ENCODE results near the gene RXRA.

Gene RXRA

DNA sequence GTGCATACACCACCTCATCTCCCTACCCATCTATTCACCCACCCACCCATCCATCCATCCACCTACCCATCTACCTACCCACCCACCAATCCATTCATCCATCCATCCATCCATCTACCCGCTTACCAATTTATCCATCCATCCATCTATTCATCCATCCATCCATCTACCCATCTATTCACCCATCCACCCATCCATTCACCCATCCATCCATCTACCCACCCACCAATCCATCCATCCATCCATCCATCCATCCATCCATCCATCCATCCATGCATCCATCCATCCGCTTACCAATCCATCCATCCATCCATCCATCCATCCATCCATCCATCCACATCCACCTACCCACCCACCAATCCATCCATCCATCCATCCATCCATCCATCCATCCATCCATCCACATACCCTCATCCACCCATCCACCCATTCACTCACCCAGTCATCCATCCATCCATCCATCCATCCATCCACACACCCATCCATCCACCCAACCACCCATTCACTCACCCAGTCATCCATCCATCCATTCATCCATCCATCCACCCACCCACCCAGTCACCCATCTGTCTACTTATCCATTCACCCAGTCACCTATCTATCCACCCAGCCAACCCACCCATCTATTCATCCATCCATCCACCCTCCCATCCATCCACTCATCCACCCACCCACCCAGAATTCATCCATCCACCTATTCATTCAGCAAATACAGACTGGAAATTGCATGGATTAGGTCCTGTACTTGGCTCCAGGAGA is 125.6 kb downstream of the RXRA start:
- no peak for DNase-seq (ENCODE audit: low spot score)

DNA sequence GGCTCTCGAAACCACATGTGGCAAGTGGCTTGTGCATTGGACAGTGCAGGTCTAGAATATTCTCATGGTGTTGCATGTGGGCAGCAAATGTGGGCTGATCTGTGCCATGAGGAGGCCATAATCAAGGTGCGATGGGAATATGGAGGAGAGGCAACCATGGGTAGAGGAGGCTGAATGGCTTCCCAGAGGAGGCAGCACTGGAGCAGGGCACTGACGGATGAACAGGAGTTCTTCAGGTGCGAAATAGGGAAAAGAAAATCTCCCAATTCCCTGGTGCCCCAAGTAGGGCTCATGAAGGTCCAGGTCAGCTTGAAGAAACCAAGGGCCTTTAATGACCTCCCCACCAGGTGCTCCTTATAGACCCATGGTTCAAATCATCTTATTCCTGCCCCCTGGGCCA is 126.5 kb downstream of the RXRA start:
- no peak for DNase-seq (ENCODE audit: low spot score)

DNA sequence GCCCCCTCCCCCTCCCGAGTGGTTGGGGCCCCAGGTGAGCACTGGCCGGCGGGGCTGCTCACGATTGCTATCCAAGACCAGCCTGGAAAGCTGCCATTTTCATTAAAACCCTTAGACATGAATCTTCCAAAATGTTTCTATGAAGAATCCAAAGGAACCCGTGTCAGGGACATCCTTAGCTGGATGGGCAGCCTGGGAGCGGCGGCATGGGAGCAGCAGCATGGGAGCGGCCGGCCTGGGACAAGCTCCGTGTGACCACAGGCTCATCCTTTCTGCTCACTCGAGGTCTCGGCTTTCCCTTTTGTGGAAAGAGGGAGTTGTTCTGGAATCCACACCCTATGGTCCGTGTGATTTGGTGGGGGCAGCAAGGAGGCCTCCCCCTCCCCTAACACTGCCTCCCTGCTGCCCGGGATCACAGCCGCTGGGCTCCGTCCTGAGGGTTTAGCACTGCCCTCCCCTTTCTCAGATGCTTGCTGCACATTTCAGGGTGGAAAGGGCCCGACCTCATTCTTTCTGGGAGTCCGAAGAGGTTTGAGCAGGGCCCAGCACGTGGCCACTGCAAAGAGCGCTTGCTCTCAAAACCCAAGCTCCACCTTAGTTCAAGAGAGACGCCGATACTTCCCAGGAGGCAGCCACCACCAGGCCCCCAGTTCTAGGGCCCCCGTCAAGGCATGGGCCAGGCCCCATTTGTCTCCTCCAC is 127.7 kb downstream of the RXRA start:
- no peak for DNase-seq (ENCODE audit: low spot score)

DNA sequence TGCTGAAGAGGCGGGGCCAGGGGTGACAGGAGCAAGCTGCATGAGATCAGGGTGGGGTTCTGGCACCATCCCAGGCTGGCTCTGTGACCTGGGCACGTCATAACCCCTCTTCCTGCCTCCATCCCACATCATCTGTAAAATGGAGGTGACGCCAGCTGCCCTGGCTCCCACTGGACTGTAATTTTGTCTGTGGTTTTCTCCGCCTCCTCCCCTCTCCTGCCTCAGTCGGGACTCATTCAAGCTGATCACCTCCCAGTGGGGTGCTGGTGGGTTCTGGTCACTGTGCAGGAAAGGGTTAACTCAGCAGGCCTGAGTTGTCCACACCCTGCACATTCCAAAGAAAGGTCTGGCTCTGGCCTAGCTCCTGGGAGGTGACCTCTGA is 128.2 kb downstream of the RXRA start:
- no peak for DNase-seq (ENCODE audit: low spot score)

DNA sequence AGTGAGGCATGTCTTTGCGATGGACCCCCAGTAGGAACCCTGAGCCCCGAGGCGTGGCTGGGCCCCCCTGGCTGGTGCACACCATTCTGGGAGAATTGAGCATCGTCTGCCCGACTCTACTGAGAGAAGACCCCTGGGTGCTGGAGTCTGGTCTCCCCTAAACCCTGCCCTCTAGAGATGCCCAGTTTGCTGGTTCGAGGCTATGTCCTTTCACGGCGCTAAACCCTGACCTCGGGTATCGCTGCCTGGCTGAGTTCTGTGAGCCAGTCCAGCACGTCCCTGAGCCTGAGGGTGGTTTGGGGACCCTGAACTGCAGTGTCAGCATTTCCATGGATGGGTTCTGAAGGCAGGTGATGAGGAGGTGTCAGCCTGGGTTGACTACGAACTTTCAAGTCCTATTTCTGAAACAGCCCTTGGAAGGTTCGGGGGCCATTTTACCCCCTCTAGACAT is 128.8 kb downstream of the RXRA start:
- DNase-seq (ENCODE audit: low spot score) = no peak

DNA sequence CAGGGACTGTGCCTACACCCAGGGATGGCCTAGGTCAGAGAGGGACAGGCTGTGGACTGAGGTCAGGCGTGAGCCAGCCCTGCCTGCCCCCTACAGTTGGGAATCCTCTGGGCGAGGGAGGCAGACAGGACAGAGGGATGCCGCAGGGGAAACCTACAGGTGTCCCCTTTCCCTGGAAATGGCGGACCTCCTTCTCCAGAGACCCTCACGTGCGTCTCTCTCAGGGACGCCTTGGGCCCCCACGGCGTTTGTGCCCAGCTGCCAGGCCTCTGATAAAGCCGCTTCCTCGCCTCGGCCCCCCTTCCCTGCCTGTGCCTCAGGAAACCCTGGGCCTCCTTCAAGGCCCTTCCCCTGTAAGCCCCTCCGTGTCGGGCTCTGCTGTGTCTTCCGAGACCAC is 129.3 kb downstream of the RXRA start:
- no peak for DNase-seq (ENCODE audit: low spot score)

DNA sequence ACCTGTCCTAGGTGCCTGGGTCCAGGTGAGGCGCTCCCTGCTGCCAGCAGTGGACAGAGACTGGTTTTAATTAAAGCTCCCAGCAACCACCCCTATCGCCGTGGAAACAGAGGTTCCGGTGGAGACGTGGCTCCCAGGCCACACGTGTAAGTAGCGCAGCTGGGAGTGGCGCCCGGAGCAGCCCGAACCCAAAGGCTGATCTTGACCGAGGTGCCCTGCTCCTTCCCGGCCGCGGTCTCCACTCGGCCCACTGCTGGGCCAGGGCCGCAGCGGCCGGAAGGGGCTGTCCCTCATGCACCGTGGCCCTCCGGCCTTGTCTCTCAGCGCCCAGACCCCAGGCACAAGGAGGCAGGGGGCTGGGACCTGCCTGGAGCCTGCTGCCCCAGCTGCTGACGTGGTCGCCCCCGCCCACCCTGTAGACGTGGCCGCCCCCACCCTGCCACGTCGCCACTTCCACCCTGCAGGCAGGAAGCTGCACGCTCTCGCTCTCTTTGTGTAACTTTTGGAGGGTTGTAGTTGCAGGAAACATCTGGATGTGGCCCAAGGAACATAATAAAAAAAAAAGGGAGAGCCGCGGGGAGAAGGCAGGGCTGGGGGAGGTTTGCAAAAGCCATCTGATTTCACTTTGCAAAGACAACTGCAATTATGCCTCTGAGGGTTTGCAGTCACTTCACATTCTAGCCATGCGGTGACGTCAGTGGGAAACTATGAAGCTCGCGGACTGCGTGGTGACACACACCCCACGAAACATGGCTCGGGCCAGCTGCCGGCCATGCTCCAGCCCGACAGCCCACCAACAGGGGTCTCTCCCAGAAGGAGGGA is 129.9 kb downstream of the RXRA start:
- peak; percentile 52 for DNase-seq (ENCODE audit: low spot score)

DNA sequence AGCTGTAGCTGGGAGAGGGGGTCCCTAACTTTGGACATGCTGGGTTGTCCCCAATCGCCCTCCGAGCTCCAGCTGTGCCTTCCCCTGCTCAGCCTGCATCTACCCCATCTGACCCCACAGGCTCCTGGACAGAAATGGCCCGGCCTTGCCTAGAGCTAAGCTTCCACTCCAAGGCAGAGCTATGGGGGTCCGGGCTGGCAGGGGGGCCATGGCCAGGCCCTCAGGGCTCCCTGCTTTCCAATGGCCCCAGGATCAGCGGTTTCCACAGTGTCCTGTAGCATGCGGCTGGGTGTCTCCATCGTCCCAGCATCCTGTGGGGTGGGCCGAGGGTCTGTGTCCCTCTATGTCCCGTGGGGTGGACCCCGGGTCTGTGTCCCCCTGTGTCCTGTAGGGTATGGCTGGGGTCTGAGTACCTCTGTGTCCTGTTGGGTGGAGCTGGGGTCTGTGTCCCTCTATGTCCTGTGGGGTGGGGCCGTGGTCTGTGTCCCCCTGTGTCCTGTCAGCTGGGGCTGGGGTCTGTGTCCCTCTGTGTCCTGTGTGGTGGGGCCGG is 130.6 kb downstream of the RXRA start:
- DNase-seq (ENCODE audit: low spot score) = no peak

DNA sequence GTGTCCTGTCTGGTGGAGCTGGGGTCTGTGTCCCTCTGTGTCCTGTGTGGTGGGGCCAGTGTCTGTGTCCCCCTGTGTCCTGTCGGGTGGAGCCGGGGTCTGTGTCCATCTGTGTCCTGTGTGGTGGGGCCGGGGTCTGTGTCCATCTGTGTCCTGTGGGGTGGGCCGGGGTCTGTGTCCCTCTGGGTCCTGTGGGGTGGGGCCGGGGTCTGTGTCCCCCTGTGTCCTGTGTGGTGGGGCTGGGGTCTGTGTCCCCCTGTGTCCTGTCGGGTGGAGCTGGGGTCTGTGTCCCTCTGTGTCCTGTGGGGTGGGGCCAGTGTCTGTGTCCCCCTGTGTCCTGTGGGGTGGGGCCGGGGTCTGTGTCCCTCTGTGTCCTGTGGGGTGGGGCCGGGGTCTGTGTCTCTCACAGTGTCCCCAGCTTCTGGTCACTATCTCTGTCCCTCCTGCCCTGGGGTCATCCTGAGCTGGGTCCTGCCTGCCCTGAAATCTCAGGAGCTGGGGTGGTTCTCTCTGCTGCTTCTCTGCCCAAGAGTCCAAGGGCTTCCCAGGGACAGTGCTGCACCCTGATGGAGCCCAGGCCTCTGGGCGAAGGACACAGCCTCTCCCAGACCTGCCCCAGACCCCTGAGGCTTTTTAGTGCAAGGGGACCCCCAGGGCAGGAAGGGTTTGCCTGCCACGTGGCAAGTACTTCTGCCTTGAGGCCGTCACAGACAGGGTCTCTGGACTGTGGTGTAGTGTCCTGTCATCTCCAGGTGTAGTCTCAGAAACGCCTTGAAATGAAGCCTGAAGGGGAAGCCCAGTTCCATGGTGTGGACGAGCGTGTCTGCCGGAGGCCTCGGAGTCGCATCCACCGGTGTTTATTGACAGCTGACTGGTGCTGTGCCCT is 131.3 kb downstream of the RXRA start:
- DNase-seq (ENCODE audit: low spot score) = no peak

DNA sequence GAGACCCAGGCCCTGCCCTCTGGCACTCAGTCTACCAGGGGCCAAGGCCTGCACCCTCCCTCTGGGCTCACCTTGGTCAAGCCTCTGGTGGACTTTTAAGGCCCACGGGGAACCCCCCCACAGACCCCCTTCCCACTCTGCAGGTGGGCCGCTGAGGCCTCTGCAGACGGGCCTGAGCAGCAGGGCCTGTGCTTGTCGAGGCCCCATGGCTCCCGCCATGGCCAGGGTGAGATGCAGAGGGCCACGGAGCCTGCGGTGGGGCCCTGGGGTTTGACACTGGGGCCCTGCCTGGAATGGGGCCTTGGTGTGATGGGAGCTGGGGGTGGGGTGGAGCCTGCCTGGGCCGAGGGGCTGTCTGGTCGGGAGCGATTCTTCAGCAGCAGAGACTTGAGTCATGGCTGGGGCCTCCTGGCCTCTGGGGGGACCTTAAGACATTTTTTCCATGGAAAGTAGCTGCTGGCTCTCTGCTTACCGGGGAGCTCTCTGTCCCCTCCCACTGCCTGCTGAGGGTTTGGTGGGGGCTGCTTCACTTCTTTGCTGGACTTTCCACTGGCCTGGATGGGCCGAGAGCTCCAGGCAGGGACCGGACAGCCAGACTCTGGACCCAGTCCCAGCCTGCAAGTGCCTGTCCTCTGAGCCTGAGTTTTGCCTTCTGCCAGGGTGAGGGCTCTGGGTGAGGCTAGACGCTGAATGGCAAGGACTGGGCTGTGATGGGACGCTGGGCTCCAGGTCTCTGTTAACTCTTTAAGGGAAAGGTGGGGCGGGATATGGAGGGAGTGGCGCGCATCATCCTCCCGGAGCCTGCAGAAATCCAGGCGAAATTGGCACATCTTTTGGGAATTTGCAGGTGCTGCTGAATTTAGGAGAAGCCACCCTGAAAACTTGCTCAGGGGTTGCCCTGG is 132.2 kb downstream of the RXRA start:
- DNase-seq (ENCODE audit: low spot score) = no peak

DNA sequence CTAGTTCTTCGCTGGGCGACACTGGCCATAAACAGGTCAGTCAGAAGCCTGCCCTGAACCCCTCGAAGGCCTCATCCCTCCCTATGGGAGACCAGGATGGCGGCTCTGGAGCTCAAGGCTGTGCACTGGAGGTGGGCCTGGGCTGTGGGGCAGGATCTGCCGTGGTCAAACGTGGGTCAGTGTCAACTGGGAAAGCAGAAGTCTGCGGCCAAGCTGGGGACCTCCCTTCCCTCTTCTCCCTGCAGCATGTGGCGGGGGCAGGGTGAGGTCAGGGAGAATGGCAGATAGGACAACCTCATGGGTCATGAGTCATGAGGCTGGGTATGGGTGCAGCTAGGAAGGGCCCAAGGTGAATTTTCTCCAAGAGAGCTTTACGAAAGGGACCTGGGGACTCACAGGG is 132.9 kb downstream of the RXRA start:
- DNase-seq (ENCODE audit: low spot score) = peak; percentile 22

DNA sequence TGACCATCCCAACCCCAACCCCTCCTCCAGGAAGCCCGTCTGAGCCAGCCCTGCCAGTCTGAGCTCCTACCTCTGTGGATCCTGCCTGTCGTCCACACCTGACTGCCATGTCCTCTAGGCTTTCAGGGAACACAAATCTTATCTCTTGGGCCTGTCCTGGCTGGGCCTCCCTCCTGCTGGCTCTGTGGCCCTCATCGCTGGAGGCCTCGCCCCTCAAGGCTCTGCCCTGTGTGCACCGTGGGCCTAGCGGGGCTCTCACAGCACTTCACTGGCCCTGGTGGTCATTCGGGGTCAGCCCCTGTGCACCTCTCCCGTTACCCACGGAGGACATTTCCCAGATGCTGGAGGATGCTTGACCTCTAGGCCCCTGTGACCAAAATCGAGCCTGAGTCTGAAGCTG is 133.3 kb downstream of the RXRA start:
- no peak for DNase-seq (ENCODE audit: low spot score)

DNA sequence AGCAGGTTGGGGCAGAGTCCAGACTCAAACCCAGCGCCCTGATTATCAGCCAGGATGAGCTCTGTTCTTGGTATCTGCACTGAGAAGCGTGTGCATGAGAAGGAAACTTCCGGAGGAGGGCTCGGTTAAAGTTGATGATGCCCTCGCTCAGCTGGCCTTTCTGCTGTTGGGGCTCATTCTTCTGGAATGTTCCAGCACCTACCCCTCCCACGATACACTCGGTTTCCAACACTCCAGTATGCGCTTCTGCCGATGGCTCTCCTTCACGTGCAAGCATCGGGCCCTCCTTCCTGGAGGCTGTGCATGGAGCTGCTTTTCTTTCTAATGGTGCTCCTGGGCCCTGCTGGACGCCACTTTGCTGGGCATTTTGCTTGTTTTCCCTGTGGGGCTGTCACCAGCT is 134.0 kb downstream of the RXRA start:
- DNase-seq (ENCODE audit: low spot score) = no peak

DNA sequence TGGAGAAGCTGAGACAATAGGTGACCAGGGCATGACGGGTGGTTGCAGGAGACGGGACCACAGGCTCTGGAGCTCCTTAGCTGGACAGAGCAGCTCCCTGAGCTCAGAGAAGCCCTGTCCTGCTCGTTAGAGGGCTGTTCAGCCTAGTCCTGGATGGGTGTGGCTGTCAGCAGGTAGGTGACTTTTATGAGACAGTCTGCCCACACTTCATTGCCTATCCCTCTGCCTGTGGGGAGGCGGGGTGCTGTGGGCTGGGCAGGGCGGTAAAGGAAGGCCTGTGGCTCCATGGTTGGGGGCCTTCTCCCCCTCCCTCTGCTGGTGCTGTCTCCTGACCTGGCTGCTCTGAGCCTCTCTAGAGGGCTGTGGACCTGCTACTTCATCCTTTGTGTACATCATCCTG is 134.6 kb downstream of the RXRA start:
- DNase-seq (ENCODE audit: low spot score) = no peak

DNA sequence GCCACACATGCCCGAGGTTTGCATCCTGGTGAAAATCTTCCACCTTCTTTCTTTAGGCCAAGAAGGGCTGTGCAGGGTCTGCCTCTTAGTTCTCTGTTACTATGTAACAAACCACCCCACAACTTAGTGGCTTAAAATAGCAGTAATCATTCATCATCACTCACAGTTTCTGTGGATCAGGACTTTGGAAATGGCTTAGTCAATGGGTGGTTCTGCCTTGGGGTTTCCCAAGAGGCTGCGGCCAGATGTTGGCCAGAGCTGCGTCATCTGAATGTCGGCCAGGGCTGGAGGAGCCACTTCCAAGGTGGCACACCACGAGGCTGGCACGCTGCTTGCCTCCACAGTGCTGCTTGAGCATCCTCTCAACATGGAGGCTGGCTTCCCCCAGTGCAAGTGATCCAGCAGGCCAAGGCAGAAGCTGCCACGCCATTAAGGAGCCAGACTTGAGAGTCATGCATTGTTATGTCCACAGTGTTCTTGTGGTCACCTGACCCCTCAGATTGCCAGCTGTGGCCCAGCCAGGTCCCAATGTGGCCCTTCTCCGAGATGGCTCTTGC is 135.2 kb downstream of the RXRA start:
- DNase-seq (ENCODE audit: low spot score) = no peak

DNA sequence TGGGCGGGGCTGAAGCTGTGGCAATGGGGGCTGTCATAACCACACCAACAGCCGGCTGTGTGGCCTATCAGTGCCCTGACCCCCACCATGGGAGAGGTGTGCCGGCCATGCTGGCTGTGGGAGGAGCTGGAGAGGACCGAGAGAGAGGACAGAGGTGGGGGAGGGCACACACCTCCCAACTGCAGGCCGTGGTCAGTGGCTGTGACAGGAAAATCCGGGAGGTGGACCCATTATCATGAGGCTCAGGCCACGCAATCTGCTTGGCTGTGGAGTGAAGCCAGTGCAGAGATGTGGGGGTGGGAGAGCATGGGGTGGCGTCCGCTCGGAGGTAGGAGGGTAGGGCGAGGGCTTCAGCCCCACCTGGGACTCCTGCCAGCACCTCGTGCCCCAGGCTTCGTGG is 136.1 kb downstream of the RXRA start:
- no peak for DNase-seq (ENCODE audit: low spot score)

DNA sequence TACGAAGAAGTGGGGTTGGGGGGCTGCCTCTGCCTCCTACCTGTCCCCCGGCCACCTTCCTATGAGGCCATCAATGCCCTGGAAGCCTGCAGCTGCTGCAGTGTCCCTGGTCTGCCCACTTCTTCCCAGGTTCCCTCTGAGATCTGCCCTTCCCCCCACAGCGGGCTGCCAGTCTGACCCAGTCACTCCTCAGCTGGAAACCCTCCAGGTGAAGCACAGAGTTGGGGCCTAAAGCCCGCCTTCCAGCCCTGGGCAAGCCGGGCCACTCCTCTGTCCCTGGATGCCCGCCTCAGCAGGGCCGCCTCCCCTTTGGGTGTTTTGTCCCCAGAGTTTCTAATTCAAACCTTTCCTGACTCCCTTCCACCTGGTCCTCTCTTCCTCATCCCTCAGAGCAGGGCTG is 137.0 kb downstream of the RXRA start:
- no peak for DNase-seq (ENCODE audit: low spot score)

DNA sequence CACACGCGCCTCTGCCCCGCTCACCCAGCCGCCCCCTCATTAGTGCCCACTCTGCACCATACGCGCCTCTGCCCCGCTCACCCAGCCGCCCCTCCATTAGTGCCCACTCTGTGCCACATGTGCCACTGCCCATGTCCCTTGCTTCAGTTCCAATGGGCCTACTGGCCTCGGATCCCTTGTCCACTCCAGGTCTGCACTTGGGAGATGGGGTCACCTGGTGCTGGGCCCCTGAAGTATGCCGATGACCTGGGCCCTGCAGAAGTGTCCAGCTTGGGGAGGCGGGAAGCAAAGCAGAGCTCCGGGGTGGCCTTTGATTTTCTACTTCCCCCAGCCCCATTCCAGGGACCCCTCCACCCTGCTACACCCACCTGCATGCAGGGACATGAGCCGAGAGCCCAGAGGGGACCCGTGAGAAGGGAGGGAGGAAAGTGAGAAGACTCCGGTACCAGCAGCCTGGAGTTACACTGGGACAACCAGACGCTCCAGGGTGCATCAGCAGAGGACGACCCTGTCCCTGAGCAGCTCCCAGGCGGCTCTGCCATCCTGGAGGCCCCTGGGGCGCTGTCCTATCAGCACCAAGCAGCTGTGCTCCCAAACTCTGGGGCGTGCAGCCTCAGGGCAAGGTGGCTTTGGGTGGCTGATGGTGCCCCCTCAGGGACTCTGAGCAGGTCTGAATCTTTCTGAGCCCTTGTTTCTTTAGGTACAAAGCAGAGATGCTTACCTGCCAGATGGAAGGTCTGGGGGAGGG is 140.8 kb downstream of the RXRA start:
- no peak for DNase-seq (ENCODE audit: low spot score)

DNA sequence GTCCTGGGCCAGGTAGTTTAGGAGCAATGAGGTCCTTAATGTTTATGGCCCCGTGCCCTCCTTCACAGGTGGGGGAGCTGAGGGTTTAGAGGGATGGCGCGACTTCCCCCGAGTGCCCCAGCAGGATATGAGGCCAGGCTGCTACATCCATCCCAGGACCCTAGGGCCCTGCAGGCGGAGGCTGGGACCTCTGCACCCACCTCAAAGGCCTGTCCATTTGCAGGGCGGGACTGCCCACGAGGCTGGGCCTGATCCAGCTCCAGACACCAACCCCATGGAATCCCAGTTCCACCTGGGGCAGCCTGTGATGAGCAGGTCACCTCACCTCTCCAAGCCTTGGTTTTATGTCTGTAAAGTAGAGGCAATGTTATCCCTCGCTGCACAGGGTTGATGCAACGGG is 142.1 kb downstream of the RXRA start:
- DNase-seq (ENCODE audit: low spot score) = no peak

Measured in pons (tissue), 1 donor.